SH-SY5Y (cell line): ENCODE data around the gene CALD1.

Source experiments
- GATA2 ChIP-seq: IDR thresholded peaks from 2 replicates; pipeline ENCODE4 v1.6.1; 2011; ENCODE audit warnings: mild to moderate bottlenecking, low read depth, low read length
- GATA3 ChIP-seq: IDR thresholded peaks from 2 replicates; pipeline ENCODE4 v1.6.1; 2011; ENCODE audit warnings: low read depth, mild to moderate bottlenecking, low read length, moderate library complexity

CALD1 gene

GRCh38 chr7:134771111-134771510, 8.3 kb upstream of the CALD1 start:
- TF ChIP-seq GATA2, result no peak
- no peak for TF ChIP-seq GATA3

- TF ChIP-seq GATA2, result no peak
- TF ChIP-seq GATA3, result no peak
Measured at GRCh38 chr7:134771889-134772288, 7.5 kb upstream of the CALD1 start.

- no peak for TF ChIP-seq GATA2
- no peak for TF ChIP-seq GATA3
Measured at GRCh38 chr7:134772401-134772800, 7.0 kb upstream of the CALD1 start.

- TF ChIP-seq GATA2 (no peak), GATA3 (no peak)
Measured at GRCh38 chr7:134773164-134773563, 6.3 kb upstream of the CALD1 start.

- TF ChIP-seq GATA2 (no peak), GATA3 (no peak)
Measured at GRCh38 chr7:134774119-134774518, 5.3 kb upstream of the CALD1 start.

- TF ChIP-seq GATA3, result no peak
- peak; percentile 27; the same call in 1 of the 2 replicates for TF ChIP-seq GATA2
Measured at GRCh38 chr7:134777470-134777869, 2.0 kb upstream of the CALD1 start.

- TF ChIP-seq GATA3 (no peak), GATA2 (no peak)
Measured at GRCh38 chr7:134777908-134778580, 1.4 kb upstream of the CALD1 start.

- no peak for TF ChIP-seq GATA2
- TF ChIP-seq GATA3, result no peak
Measured at GRCh38 chr7:134779741-134780065, 269 bp downstream of the CALD1 start.

GRCh38 chr7:134780166-134780828, 863 bp downstream of the CALD1 start:
- TF ChIP-seq GATA3 (no peak), GATA2 (no peak)

- TF ChIP-seq GATA3 (no peak), GATA2 (no peak)
Measured at GRCh38 chr7:134781171-134781570, 1.7 kb downstream of the CALD1 start.

GRCh38 chr7:134782121-134782623, 2.7 kb downstream of the CALD1 start:
- TF ChIP-seq GATA3, result no peak
- TF ChIP-seq GATA2, result no peak

- no peak for TF ChIP-seq GATA3
- TF ChIP-seq GATA2, result no peak
Measured at GRCh38 chr7:134783294-134784069, 4.0 kb downstream of the CALD1 start.

GRCh38 chr7:134784251-134785049, 5.0 kb downstream of the CALD1 start:
- TF ChIP-seq GATA3, result no peak
- TF ChIP-seq GATA2, result no peak

- TF ChIP-seq GATA2 (no peak), GATA3 (no peak)
Measured at GRCh38 chr7:134785842-134786241, 6.4 kb downstream of the CALD1 start.
